Keratinocyte (primary cell): Measurements from ENCODE around the gene ACTN4. TPM values are rescaled to one million over a fixed set of nuclear protein-coding genes. Genes with fewer than 3 reads are reported as not detected.

ENCODE experiments used
- DNase-seq: peaks from one replicate; pipeline ENCODE4 v3.0.0-alpha.2; 2011; ENCODE audit warnings: low read depth, missing footprints, low spot score
- FAIRE-seq: peaks from 2 replicates; lab custom pipeline; 2011; peaks lifted over from hg19 to GRCh38; lab: Jason Lieb, UNC
- H2AFZ ChIP-seq: 2 replicates; pipeline ENCODE4 v1.6.0; 2012; ENCODE audit warnings: low read length, control low read depth, inconsistent platforms; ENCODE audit not compliant: control insufficient read depth
- H3K27ac ChIP-seq: 2 replicates; pipeline ENCODE4 v1.5.1; 2011; ENCODE audit warnings: low read length; ENCODE audit not compliant: control insufficient read depth, insufficient read depth
- H3K27me3 ChIP-seq: 3 replicates; pipeline ENCODE4 v1.6.0; 2011; ENCODE audit warnings: low read length; ENCODE audit not compliant: control insufficient read depth, insufficient read depth; ENCODE audit errors: extremely low read depth
- H3K36me3 ChIP-seq, 2 experiments: 2 replicates in 1 of 2; 3 replicates in 1 of 2; pipeline ENCODE4 v1.5.1; 2011; ENCODE audit warnings: low read length in 2 of 2, mild to moderate bottlenecking in 1 of 2; ENCODE audit not compliant: control insufficient read depth in 2 of 2, insufficient read depth in 2 of 2; ENCODE audit errors: extremely low read depth in 1 of 2
- H3K4me1 ChIP-seq: 3 replicates; pipeline ENCODE4 v1.5.1; 2011; ENCODE audit warnings: low read length; ENCODE audit not compliant: control insufficient read depth, insufficient read depth; ENCODE audit errors: extremely low read depth
- H3K4me2 ChIP-seq: 3 replicates; pipeline ENCODE4 v1.6.0; 2011; ENCODE audit warnings: low read depth, low read length; ENCODE audit not compliant: control insufficient read depth, insufficient read depth; ENCODE audit errors: extremely low read depth
- H3K4me3 ChIP-seq, 3 experiments: fragments of 200-600 bp in 1 of 3; sonication (generic) in 1 of 3; 2 replicates in 2 of 3; 3 replicates in 1 of 3; pipeline ENCODE4 v1.5.1; 2011 to 2016; ENCODE audit warnings: low read length in 3 of 3, mild to moderate bottlenecking in 3 of 3, control low read depth in 2 of 3, inconsistent platforms in 1 of 3, low read depth in 1 of 3, mixed read lengths in 1 of 3, mixed run types in 1 of 3, moderate library complexity in 1 of 3; ENCODE audit not compliant: control insufficient read depth in 2 of 3, insufficient read depth in 2 of 3; ENCODE audit errors: extremely low read depth in 1 of 3
- H3K79me2 ChIP-seq: 2 replicates; pipeline ENCODE4 v1.6.0; 2012; ENCODE audit warnings: low read length; ENCODE audit not compliant: control insufficient read depth, insufficient read depth
- H3K9ac ChIP-seq: 3 replicates; pipeline ENCODE4 v1.6.0; 2011; ENCODE audit warnings: low read length; ENCODE audit not compliant: control insufficient read depth, insufficient read depth; ENCODE audit errors: extremely low read depth
- H3K9me1 ChIP-seq: 3 replicates; pipeline ENCODE4 v1.6.0; 2011; ENCODE audit warnings: low read length; ENCODE audit not compliant: control insufficient read depth, insufficient read depth; ENCODE audit errors: extremely low read depth
- H3K9me3 ChIP-seq: 2 replicates; pipeline ENCODE4 v1.5.1; 2012; ENCODE audit warnings: low read depth, low read length; ENCODE audit not compliant: control insufficient read depth
- H4K20me1 ChIP-seq: 3 replicates; pipeline ENCODE4 v1.6.0; 2011; ENCODE audit warnings: low read length; ENCODE audit not compliant: control insufficient read depth, insufficient read depth; ENCODE audit errors: extremely low read depth
- EZH2 ChIP-seq: IDR thresholded peaks from one replicate; pipeline ENCODE4 v1.6.1; 2012; ENCODE audit warnings: inconsistent platforms, mild to moderate bottlenecking, low read length, moderate library complexity
- dilution Hi-C: fragments of 300-500 bp; cut with MboI; formaldehyde crosslinking; loops from one replicate; pipeline ENCODE4 v1.7.0; 2020; ENCODE audit warnings: low sequenced_read_pairs; ENCODE audit not compliant: extremely low pct_ligation_motif_present
- polyA plus RNA-seq, 5 experiments: library from polyadenylated mRNA; depleted of rRNA in 3 of 5; stranded (reverse) in 3 of 5; stranded (forward) in 1 of 5; unstranded in 1 of 5; fragments of >200 nt; gene quantifications; 1 replicate in 1 of 5; 2 replicates in 3 of 5; 3 replicates in 1 of 5; pipeline versions ENCODE4 v1.2.1 to v1.2.3, GENCODE V29; 2011 to 2012; ENCODE audit warnings: missing spikeins in 2 of 5, low read depth in 1 of 5, low replicate concordance in 1 of 5
- TF ChIP-seq, protein P1 (sequence below), 3 experiments: IDR thresholded peaks in 1 of 3; conservative IDR thresholded peaks in 1 of 3; optimal IDR thresholded peaks in 1 of 3; 2 replicates in 2 of 3; 3 replicates in 1 of 3; pipeline versions ENCODE3 to v1.5.1; 2011; ENCODE audit warnings: low read length in 3 of 3, mild to moderate bottlenecking in 3 of 3, moderate library complexity in 2 of 3, control low read depth in 1 of 3, inconsistent platforms in 1 of 3; ENCODE audit not compliant: insufficient read depth in 2 of 3; ENCODE audit errors: extremely low read depth in 1 of 3

Gene ACTN4
- polyA plus RNA-seq, 1 donor (not counting 4 experiments of a cell fraction or from before 2014, with no cell fraction given) = 463 TPM

DNA sequence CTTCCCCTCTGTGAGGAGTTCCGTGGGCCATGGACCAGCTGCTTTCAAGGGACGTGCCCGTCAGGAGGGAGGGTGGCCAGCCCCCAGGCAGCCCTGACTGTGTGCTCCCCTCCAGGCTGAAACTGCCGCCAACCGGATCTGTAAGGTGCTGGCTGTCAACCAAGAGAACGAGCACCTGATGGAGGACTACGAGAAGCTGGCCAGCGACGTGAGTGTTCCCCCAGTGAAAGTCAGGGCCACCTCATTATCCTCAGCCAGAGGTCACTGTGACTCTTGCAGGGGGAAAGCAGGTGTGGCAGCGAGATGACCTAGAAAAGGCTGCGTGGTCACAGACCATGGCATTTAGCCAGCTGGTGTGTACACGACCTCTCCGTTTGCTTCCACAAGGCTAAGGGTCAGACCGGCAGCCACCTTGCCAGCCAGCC is 66.9 kb downstream of the ACTN4 start:
- Histone ChIP-seq H3K9me1 (peaks cover 3% of the 10 kb centered on the region), H3K27ac (no peak overlapping the region), H3K79me2 (peaks cover 63% of the 10 kb centered on the region), H3K4me2 (no peak overlapping the region), H3K36me3 (peaks cover 71 to 81% of the 10 kb centered on the region in 2 experiments), H2AFZ (no peak overlapping the region), H3K4me1 (peaks cover 25% of the 10 kb centered on the region), H3K27me3 (no peaks in the 10 kb centered on the region), H3K9me3 (no peaks in the 10 kb centered on the region), H3K4me3 (no peak overlapping the region), H4K20me1 (peaks cover 3% of the 10 kb centered on the region), H3K9ac (no peak overlapping the region)
- DNase-seq = no peak
- TF ChIP-seq, protein P1, sequence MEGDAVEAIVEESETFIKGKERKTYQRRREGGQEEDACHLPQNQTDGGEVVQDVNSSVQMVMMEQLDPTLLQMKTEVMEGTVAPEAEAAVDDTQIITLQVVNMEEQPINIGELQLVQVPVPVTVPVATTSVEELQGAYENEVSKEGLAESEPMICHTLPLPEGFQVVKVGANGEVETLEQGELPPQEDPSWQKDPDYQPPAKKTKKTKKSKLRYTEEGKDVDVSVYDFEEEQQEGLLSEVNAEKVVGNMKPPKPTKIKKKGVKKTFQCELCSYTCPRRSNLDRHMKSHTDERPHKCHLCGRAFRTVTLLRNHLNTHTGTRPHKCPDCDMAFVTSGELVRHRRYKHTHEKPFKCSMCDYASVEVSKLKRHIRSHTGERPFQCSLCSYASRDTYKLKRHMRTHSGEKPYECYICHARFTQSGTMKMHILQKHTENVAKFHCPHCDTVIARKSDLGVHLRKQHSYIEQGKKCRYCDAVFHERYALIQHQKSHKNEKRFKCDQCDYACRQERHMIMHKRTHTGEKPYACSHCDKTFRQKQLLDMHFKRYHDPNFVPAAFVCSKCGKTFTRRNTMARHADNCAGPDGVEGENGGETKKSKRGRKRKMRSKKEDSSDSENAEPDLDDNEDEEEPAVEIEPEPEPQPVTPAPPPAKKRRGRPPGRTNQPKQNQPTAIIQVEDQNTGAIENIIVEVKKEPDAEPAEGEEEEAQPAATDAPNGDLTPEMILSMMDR (optimal IDR thresholded peaks at IDR 0.05 in 1 of 3, IDR thresholded peaks at IDR 0.05 in 1 of 3, conservative IDR thresholded peaks at IDR 0.05 in 1 of 3; ENCODE audit: extremely low read depth in 1 of 3, insufficient read depth in 2 of 3, low read length in 3 of 3) = no peak
- TF ChIP-seq EZH2 = no peak
- dilution Hi-C loops = no loop called here
- FAIRE-seq = no peak

DNA sequence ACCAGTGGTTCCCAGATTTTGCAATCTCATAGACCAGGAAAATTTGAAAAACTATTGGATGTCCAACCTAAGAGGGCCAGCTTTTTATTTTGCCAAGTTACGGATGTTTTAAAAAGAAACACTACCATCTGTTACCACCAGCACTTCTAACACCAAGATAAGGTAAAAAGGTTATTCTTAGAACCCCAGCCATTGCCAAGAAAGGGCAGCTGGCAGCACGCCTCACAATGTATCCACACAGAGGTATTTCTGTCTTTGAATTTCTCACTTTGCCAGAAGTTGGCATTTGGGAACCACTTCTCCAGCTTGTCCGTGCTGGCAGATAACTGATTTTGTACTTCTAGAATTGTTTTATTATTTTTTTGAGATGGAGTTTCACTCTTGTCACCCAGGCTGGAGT is 68.1 kb downstream of the ACTN4 start:
- dilution Hi-C loops = no loop called here
- Histone ChIP-seq H3K4me1 (peaks cover 16% of the 10 kb centered on the region), H3K9ac (no peak overlapping the region), H3K79me2 (peaks cover 58% of the 10 kb centered on the region), H2AFZ (no peak overlapping the region), H3K27ac (no peak overlapping the region), H3K9me1 (peaks cover 3% of the 10 kb centered on the region), H4K20me1 (peaks cover 4% of the 10 kb centered on the region), H3K9me3 (no peaks in the 10 kb centered on the region), H3K4me3 (no peak overlapping the region), H3K4me2 (no peak overlapping the region), H3K36me3 (peaks cover 68 to 80% of the 10 kb centered on the region in 2 experiments), H3K27me3 (no peaks in the 10 kb centered on the region)
- DNase-seq (no peak), FAIRE-seq (no peak)
- TF ChIP-seq, protein P1 (optimal IDR thresholded peaks at IDR 0.05 in 1 of 3, IDR thresholded peaks at IDR 0.05 in 1 of 3, conservative IDR thresholded peaks at IDR 0.05 in 1 of 3; ENCODE audit: extremely low read depth in 1 of 3, insufficient read depth in 2 of 3, low read length in 3 of 3) = no peak
- no peak for TF ChIP-seq EZH2
